Large intestine (tissue), 3 donors: ENCODE results near the gene TJAP1. TPM values are rescaled to one million over a fixed set of nuclear protein-coding genes. Genes with fewer than 3 reads are reported as not detected.
A peak's percentile ranks its signal among the peaks of the same experiment; 100 is the strongest.

Source experiments
- DNase-seq, 2 donors: peaks; one replicate each; pipeline versions ENCODE4 v3.0.0 to v3.0.0-alpha.2; 2013
- H3K27ac ChIP-seq: one replicate; pipeline ENCODE4 v1.5.1; 2013; ENCODE audit warnings: low read length
- H3K27me3 ChIP-seq: 2 replicates; pipeline ENCODE4 v1.6.1; 2013; ENCODE audit warnings: low read length; ENCODE audit not compliant: control insufficient read depth, insufficient read depth
- H3K36me3 ChIP-seq: 2 replicates; pipeline ENCODE4 v1.6.1; 2013; ENCODE audit warnings: low read length; ENCODE audit not compliant: control insufficient read depth, insufficient read depth
- H3K4me1 ChIP-seq: one replicate; pipeline ENCODE4 v1.6.1; 2013; ENCODE audit warnings: low read length; ENCODE audit not compliant: control insufficient read depth, insufficient read depth
- H3K4me3 ChIP-seq: one replicate; pipeline ENCODE4 v1.5.1; 2013; ENCODE audit warnings: low read length
- H3K9me3 ChIP-seq: one replicate; pipeline ENCODE4 v1.6.1; 2013; ENCODE audit warnings: mild to moderate bottlenecking, low read depth, low read length, moderate library complexity; ENCODE audit not compliant: control insufficient read depth
- WGBS: methylation state at CpG from one replicate; pipeline ENCODE4 v1.1.5; 2013; ENCODE audit warnings: low lambda C conversion rate; ENCODE audit not compliant: insufficient coverage; 5-methylcytosine and 5-hydroxymethylcytosine counted together
- polyA plus RNA-seq: library from polyadenylated mRNA; unstranded; fragments of 120-200 nt; gene quantifications from one replicate; pipeline ENCODE4 v1.2.1, GENCODE V29; 2013

Gene TJAP1
- polyA plus RNA-seq, 1 donor: 43.1 TPM

- no CpG with 5 or more reads among the region's 5 CpGs for WGBS
- peak; percentile 69 to 85 for DNase-seq
- peaks cover 48% of the 10 kb centered on the region for H3K36me3 ChIP-seq
- peak overlapping the region; percentile 37 for H3K27ac ChIP-seq
- no peaks in the 10 kb centered on the region for H3K27me3 ChIP-seq
- H3K4me3 ChIP-seq: no peak overlapping the region
- peaks cover 25% of the 10 kb centered on the region for H3K4me1 ChIP-seq
- no peaks in the 10 kb centered on the region for H3K9me3 ChIP-seq
Measured at GRCh38 chr6:43436577-43437282, 40.6 kb upstream of the TJAP1 start.

DNA sequence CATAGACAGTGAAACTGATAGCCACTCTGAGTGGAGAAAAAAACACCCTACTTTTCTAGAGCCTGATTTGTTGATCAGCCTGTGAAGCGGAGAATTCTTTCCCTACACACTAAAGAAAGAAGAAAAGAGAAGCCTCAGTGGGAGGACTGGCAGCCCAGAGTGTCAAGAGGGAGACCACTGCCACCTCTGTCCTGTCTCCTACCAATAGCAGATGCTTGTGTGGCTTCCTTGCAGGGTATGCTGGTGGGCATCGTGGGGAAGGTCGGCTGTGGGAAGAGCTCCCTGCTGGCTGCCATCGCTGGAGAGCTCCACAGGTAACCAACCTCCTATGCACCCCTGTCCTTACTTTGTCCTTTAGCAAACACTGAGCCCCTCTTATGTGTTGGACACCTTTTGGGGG, 39.7 kb upstream of the TJAP1 start:
- Histone ChIP-seq H3K27me3 (no peaks in the 10 kb centered on the region), H3K27ac (no peak overlapping the region), H3K4me1 (peaks cover 25% of the 10 kb centered on the region), H3K4me3 (no peak overlapping the region), H3K36me3 (peaks cover 46% of the 10 kb centered on the region), H3K9me3 (no peaks in the 10 kb centered on the region)
- WGBS: no CpG with 5 or more reads among the region's 4 CpGs
- DNase-seq: no peak

DNA sequence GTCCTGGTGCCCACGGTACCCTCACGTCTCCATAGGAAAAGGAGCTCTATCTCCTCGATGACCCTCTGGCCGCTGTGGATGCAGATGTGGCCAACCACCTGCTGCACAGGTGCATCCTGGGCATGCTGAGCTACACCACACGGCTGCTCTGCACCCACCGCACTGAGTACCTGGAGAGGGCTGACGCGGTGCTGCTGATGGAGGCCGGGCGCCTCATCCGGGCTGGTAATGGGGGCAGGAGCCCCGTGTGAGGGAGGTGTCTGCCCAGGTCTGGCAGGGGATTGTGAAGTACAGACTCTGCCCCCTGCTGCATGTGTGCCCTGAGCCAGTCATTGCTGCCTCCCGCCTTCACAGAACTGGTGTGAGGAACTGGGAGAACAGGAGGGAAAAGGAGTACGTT, 34.4 kb upstream of the TJAP1 start:
- WGBS: no CpG with 5 or more reads among the region's 14 CpGs
- no peaks in the 10 kb centered on the region for H3K27me3 ChIP-seq
- peaks cover under 1% of the 10 kb centered on the region for H3K4me1 ChIP-seq
- no peak for DNase-seq
- no peak overlapping the region for H3K27ac ChIP-seq
- no peak overlapping the region for H3K4me3 ChIP-seq
- no peaks in the 10 kb centered on the region for H3K9me3 ChIP-seq
- peaks cover 78% of the 10 kb centered on the region for H3K36me3 ChIP-seq

DNA sequence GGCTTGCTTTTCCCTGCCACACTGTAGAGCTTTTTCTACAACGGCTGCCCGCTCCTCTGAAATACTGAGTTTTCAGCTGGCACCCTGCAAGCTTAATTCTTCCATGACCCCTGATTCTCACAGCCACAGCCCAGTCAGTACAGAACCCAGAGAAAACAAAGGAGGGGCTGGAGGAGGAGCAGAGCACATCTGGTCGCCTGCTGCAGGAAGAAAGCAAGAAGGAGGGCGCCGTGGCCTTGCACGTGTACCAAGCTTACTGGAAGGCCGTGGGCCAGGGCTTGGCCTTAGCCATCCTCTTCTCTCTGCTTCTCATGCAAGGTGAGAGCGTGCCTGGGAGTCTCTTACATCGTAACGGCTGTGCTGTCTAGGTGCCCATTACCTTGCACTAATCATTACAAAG, 33.3 kb upstream of the TJAP1 start:
- Histone ChIP-seq H3K27ac (no peak overlapping the region), H3K4me3 (no peak overlapping the region), H3K9me3 (no peaks in the 10 kb centered on the region), H3K36me3 (peaks cover 80% of the 10 kb centered on the region), H3K27me3 (no peaks in the 10 kb centered on the region), H3K4me1 (no peaks in the 10 kb centered on the region)
- no CpG with 5 or more reads among the region's 10 CpGs for WGBS
- DNase-seq: no peak

DNA sequence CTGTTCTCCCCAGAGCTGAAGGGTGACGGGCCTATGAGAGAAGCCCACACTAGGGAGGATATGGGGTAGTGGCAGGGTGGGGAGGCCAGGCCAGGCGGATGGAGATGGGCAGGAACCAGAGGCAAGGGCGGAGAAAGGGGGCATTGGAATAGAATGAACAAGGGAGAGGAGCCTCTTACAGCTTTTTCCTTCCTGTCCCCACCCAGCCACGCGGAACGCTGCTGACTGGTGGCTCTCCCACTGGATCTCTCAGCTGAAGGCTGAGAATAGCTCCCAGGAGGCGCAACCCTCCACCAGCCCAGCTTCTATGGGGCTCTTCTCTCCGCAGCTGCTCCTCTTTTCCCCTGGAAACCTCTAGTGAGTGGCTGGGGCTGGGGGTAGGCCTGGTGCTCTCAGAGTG, 32.8 kb upstream of the TJAP1 start:
- H3K4me1 ChIP-seq: no peaks in the 10 kb centered on the region
- peaks cover 82% of the 10 kb centered on the region for H3K36me3 ChIP-seq
- no peak for DNase-seq
- WGBS: no CpG with 5 or more reads among the region's 8 CpGs
- H3K9me3 ChIP-seq: no peaks in the 10 kb centered on the region
- H3K27me3 ChIP-seq: no peaks in the 10 kb centered on the region
- no peak overlapping the region for H3K4me3 ChIP-seq
- H3K27ac ChIP-seq: no peak overlapping the region

- H3K4me3 ChIP-seq: no peak overlapping the region
- no peak for DNase-seq
- no peaks in the 10 kb centered on the region for H3K27me3 ChIP-seq
- no peaks in the 10 kb centered on the region for H3K4me1 ChIP-seq
- H3K27ac ChIP-seq: no peak overlapping the region
- H3K36me3 ChIP-seq: peaks cover 88% of the 10 kb centered on the region
- no CpG with 5 or more reads among the region's 16 CpGs for WGBS
- H3K9me3 ChIP-seq: no peaks in the 10 kb centered on the region
Measured at GRCh38 chr6:43445576-43445975, 31.8 kb upstream of the TJAP1 start.

- H3K36me3 ChIP-seq: peaks cover 82% of the 10 kb centered on the region
- no peak overlapping the region for H3K27ac ChIP-seq
- H3K27me3 ChIP-seq: no peaks in the 10 kb centered on the region
- H3K4me3 ChIP-seq: no peak overlapping the region
- no peaks in the 10 kb centered on the region for H3K4me1 ChIP-seq
- no peak for DNase-seq
- H3K9me3 ChIP-seq: no peaks in the 10 kb centered on the region
- WGBS: no CpG with 5 or more reads among the region's 16 CpGs
Measured at GRCh38 chr6:43447604-43448003, 29.8 kb upstream of the TJAP1 start.

- H3K9me3 ChIP-seq: no peaks in the 10 kb centered on the region
- H3K36me3 ChIP-seq: peaks cover 77% of the 10 kb centered on the region
- WGBS: no CpG with 5 or more reads among the region's 4 CpGs
Measured at GRCh38 chr6:43448916-43449315, 28.5 kb upstream of the TJAP1 start.

DNA sequence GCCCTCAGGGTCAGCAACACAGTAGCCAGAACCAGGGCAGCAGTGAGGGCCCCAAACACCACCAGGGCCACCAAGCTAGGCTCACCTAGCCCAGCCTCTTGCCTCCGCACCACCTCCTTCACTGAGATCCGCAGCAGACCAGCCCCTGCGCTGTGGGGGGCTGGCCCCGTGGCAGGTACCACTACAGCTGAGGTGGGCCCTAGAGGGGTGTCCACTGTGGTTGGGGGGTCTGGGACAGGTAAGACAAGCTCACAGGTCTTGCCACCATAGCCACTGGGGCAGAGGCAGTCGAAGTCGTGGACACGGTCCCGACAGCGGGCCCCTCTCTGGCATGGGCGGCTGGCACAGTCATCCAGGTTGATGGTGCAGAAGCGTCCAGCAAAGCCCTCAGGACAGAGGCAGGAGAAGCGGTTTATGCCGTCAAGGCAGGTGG, 26.7 kb upstream of the TJAP1 start:
- no peak overlapping the region for H3K4me3 ChIP-seq
- peaks cover 2% of the 10 kb centered on the region for H3K9me3 ChIP-seq
- H3K27me3 ChIP-seq: peaks cover 2% of the 10 kb centered on the region
- H3K4me1 ChIP-seq: peaks cover under 1% of the 10 kb centered on the region
- no peak overlapping the region for H3K27ac ChIP-seq
- peaks cover 59% of the 10 kb centered on the region for H3K36me3 ChIP-seq
- no peak for DNase-seq
- no CpG with 5 or more reads among the region's 13 CpGs for WGBS

More at GRCh38 chr6:43448916-43449315, 28.5 kb upstream of the TJAP1 start:
- Histone ChIP-seq H3K4me1 (no peaks in the 10 kb centered on the region), H3K27ac (no peak overlapping the region), H3K4me3 (no peak overlapping the region), H3K27me3 (no peaks in the 10 kb centered on the region)
- no peak for DNase-seq

DNA sequence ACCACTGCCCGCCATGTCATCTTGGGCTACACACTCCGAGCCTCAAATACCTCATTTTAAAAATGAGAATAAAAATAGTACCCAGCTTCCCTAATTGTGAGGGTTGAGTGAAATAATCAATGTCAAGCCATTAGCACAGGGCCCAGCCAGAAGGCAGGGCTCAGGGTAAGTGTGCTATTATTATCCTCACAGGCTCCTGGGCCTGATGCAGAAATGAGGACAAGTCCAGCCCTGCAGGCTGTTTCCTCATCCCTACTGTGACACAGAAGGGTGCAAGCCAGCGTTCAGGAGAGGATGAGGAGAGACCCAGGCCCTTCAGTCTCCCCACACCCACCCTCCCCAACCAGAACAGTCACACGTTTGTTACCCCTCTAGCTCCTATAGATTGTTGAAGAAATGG, 26.0 kb upstream of the TJAP1 start:
- H3K27me3 ChIP-seq: peaks cover 8% of the 10 kb centered on the region
- peaks cover 2% of the 10 kb centered on the region for H3K9me3 ChIP-seq
- H3K27ac ChIP-seq: no peak overlapping the region
- no CpG with 5 or more reads among the region's 4 CpGs for WGBS
- H3K4me1 ChIP-seq: peaks cover 5% of the 10 kb centered on the region
- no peak overlapping the region for H3K4me3 ChIP-seq
- peaks cover 53% of the 10 kb centered on the region for H3K36me3 ChIP-seq
- no peak for DNase-seq

GRCh38 chr6:43451939-43452338, 25.4 kb upstream of the TJAP1 start:
- Histone ChIP-seq H3K4me3 (no peak overlapping the region), H3K27ac (no peak overlapping the region), H3K9me3 (peaks cover 2% of the 10 kb centered on the region), H3K36me3 (peaks cover 51% of the 10 kb centered on the region), H3K4me1 (peaks cover 5% of the 10 kb centered on the region), H3K27me3 (peaks cover 14% of the 10 kb centered on the region)
- no peak for DNase-seq
- no CpG with 5 or more reads among the region's 8 CpGs for WGBS
